Neural cell (in vitro differentiated cells): ENCODE measurements around the gene NEURL3. TPM values are rescaled to one million over a fixed set of nuclear protein-coding genes. Genes with fewer than 3 reads are reported as not detected.

ENCODE experiments used
- H2AFZ ChIP-seq: fragments of 200-600, 300-800 bp; sonication (generic), shearing (Covaris generic); 2 replicates; pipeline ENCODE4 v1.6.0; 2014; ENCODE audit warnings: low read depth, mild to moderate bottlenecking, antibody characterized with exemption, low read length, moderate library complexity
- H3F3A ChIP-seq: fragments of 200-600 bp; shearing (Covaris generic); 2 replicates; pipeline ENCODE4 v1.6.1; 2016; ENCODE audit warnings: mild to moderate bottlenecking, moderate library complexity, mixed read lengths, antibody characterized with exemption, low read length; ENCODE audit not compliant: insufficient read depth, poor library complexity, severe bottlenecking
- H3K27ac ChIP-seq: fragments of 200-600, 300-800 bp; sonication (generic), shearing (Covaris generic); 2 replicates; pipeline ENCODE4 v1.5.1; 2014; ENCODE audit warnings: mild to moderate bottlenecking, low read length, moderate library complexity
- H3K27me3 ChIP-seq: fragments of 300-800, 200-600 bp; sonication (generic), shearing (Covaris generic); 2 replicates; pipeline ENCODE4 v1.6.0; 2014; ENCODE audit warnings: mild to moderate bottlenecking, low read depth, low read length, moderate library complexity; ENCODE audit not compliant: insufficient read depth
- H3K36me3 ChIP-seq: fragments of 300-800, 200-600 bp; sonication (generic), shearing (Covaris generic); 2 replicates; pipeline ENCODE4 v1.5.1; 2014; ENCODE audit warnings: mild to moderate bottlenecking, antibody characterized with exemption, low read length, moderate library complexity; ENCODE audit not compliant: insufficient read depth
- H3K4me2 ChIP-seq: fragments of 300-800, 200-600 bp; sonication (generic), shearing (Covaris generic); 2 replicates; pipeline ENCODE4 v1.6.0; 2014; ENCODE audit warnings: mild to moderate bottlenecking, low read length
- H3K4me3 ChIP-seq: fragments of 300-800, 200-600 bp; sonication (generic), shearing (Covaris generic); 2 replicates; pipeline ENCODE4 v1.5.1; 2014; ENCODE audit warnings: mild to moderate bottlenecking, low read length, moderate library complexity
- H3K79me2 ChIP-seq: fragments of 200-600 bp; shearing (Covaris generic); replicated peaks from 2 replicates; pipeline ENCODE4 v1.6.0; 2014; ENCODE audit warnings: mild to moderate bottlenecking, low read length, moderate library complexity; ENCODE audit not compliant: insufficient read depth
- H3K9ac ChIP-seq: fragments of 300-800, 200-600 bp; sonication (generic), shearing (Covaris generic); 2 replicates; pipeline ENCODE4 v1.6.1; 2016; ENCODE audit warnings: mild to moderate bottlenecking, low read length, mixed read lengths
- H3K9me2 ChIP-seq: fragments of 200-600 bp; shearing (Covaris generic); 2 replicates; pipeline ENCODE4 v1.6.1; 2016; ENCODE audit warnings: mild to moderate bottlenecking, low read length, mixed read lengths; ENCODE audit not compliant: insufficient read depth
- H3K9me3 ChIP-seq: fragments of 200-600, 300-800 bp; sonication (generic), shearing (Covaris generic); 2 replicates; pipeline ENCODE4 v1.6.1; 2016; ENCODE audit warnings: mild to moderate bottlenecking, mixed run types, low read length, moderate library complexity, mixed read lengths
- H4K20me1 ChIP-seq: fragments of 200-600 bp; shearing (Covaris generic); 2 replicates; pipeline ENCODE4 v1.6.1; 2016; ENCODE audit warnings: mild to moderate bottlenecking, mixed run types; ENCODE audit not compliant: insufficient read depth
- CTCF ChIP-seq: fragments of 450-650 bp; IDR thresholded peaks from 2 replicates; pipeline ENCODE4 v1.5.1; 2014; ENCODE audit warnings: antibody characterized with exemption, mild to moderate bottlenecking, moderate library complexity; ENCODE audit not compliant: poor library complexity, severe bottlenecking
- EP300 ChIP-seq: fragments of 450-650 bp; conservative IDR thresholded peaks from 2 replicates; pipeline ENCODE4 v1.6.1; 2014; ENCODE audit warnings: antibody characterized with exemption, mild to moderate bottlenecking, moderate library complexity; ENCODE audit not compliant: poor library complexity, severe bottlenecking
- EZH2 ChIP-seq: fragments of 200-600, 300-800 bp; shearing (Covaris generic), sonication (generic); IDR thresholded peaks from 2 replicates; pipeline ENCODE4 v1.6.1; 2014; ENCODE audit warnings: antibody characterized with exemption, low read length, borderline replicate concordance, mild to moderate bottlenecking; ENCODE audit not compliant: insufficient read depth, poor library complexity, severe bottlenecking
- MXI1 ChIP-seq: fragments of 450-650 bp; conservative IDR thresholded peaks from 2 replicates; pipeline ENCODE4 v1.6.1; 2014; ENCODE audit warnings: antibody characterized with exemption, mild to moderate bottlenecking; ENCODE audit not compliant: poor library complexity, severe bottlenecking
- POLR2AphosphoS5 ChIP-seq: IDR thresholded peaks from 2 replicates; pipeline ENCODE4 v1.6.1; 2012
- REST ChIP-seq: IDR thresholded peaks from 2 replicates; pipeline ENCODE4 v1.6.1; 2012; ENCODE audit warnings: borderline replicate concordance
- SMC3 ChIP-seq: fragments of 450-650 bp; conservative IDR thresholded peaks from 2 replicates; pipeline ENCODE4 v1.6.1; 2014; ENCODE audit warnings: antibody characterized with exemption, mild to moderate bottlenecking, moderate library complexity; ENCODE audit not compliant: poor library complexity
- TAF1 ChIP-seq: IDR thresholded peaks from 2 replicates; pipeline ENCODE4 v1.6.1; 2012; ENCODE audit warnings: low read depth
- polyA plus RNA-seq: library from polyadenylated mRNA; depleted of rRNA; stranded (reverse); fragments of >200 nt; gene quantifications from 2 replicates; pipeline ENCODE4 v1.2.3, GENCODE V29; 2014

NEURL3 gene
- polyA plus RNA-seq, 1 donor from 2014 or later: not detected

GRCh38 chr2:96520697-96521096, 15.5 kb upstream of the NEURL3 start:
- no peaks in the 10 kb centered on the region for H3K79me2 ChIP-seq
- no peak overlapping the region for H3K9ac ChIP-seq
- H3K9me2 ChIP-seq: no peaks in the 10 kb centered on the region
- H3K36me3 ChIP-seq: no peaks in the 10 kb centered on the region
- TF ChIP-seq SMC3: no peak
- TF ChIP-seq EP300: no peak
- no peak for TF ChIP-seq CTCF
- no peak for TF ChIP-seq TAF1
- no peak for TF ChIP-seq EZH2
- peaks cover 5% of the 10 kb centered on the region for H3K9me3 ChIP-seq
- H4K20me1 ChIP-seq: no peaks in the 10 kb centered on the region
- no peak overlapping the region for H3K4me3 ChIP-seq
- no peak overlapping the region for H3K4me2 ChIP-seq
- no peak overlapping the region for H3K27ac ChIP-seq
- no peaks in the 10 kb centered on the region for H3F3A ChIP-seq
- H3K27me3 ChIP-seq: no peaks in the 10 kb centered on the region
- H2AFZ ChIP-seq: no peak overlapping the region

GRCh38 chr2:96520231-96520630, 15.1 kb upstream of the NEURL3 start:
- Histone ChIP-seq H3K9ac (no peak overlapping the region), H3K79me2 (no peaks in the 10 kb centered on the region), H3K4me2 (no peak overlapping the region), H3K36me3 (no peaks in the 10 kb centered on the region), H3K9me2 (no peaks in the 10 kb centered on the region), H3K4me3 (no peak overlapping the region), H3K27ac (no peak overlapping the region), H4K20me1 (no peaks in the 10 kb centered on the region), H2AFZ (no peak overlapping the region), H3K27me3 (no peaks in the 10 kb centered on the region), H3K9me3 (peaks cover 5% of the 10 kb centered on the region), H3F3A (no peaks in the 10 kb centered on the region)
- TF ChIP-seq MXI1 (no peak), CTCF (no peak), REST (no peak), POLR2AphosphoS5 (no peak), TAF1 (no peak)
